A204.1 (cell line): Measurements from ENCODE around the gene SLC27A5.
"Not testable (repeated sequence)": the region's sequence is repeated elsewhere in the genome, so short reads cannot be mapped to it uniquely, and the experiment has no call there.

Source experiments
- FAIRE-seq: peaks from 2 replicates; lab custom pipeline; 2012; peaks lifted over from hg19 to GRCh38; lab: Jason Lieb, UNC

The SLC27A5 gene

GRCh38 chr19:58522709-58523108 lies 10.9 kb upstream of the SLC27A5 start:
- no peak for FAIRE-seq

- FAIRE-seq, result no peak
Observed at GRCh38 chr19:58521651-58522050, 9.9 kb upstream of the SLC27A5 start.

GRCh38 chr19:58520257-58520599 lies 8.4 kb upstream of the SLC27A5 start:
- no peak for FAIRE-seq

GRCh38 chr19:58519355-58520256 lies 7.8 kb upstream of the SLC27A5 start, which contains the start of gene ZBTB45:
ZBTB45 (minus strand) TSS chr19:58519810; CDS start chr19:58517673, 2,137 bp downstream.
- FAIRE-seq, result peak; percentile 48

GRCh38 chr19:58519087-58519354 lies 7.2 kb upstream of the SLC27A5 start:
- FAIRE-seq, result no peak

GRCh38 chr19:58518256-58519086 lies 6.7 kb upstream of the SLC27A5 start:
- no peak for FAIRE-seq

GRCh38 chr19:58516964-58517833 lies 5.4 kb upstream of the SLC27A5 start:
- no peak for FAIRE-seq

GRCh38 chr19:58516246-58516836 lies 4.5 kb upstream of the SLC27A5 start:
- no peak for FAIRE-seq

- no peak for FAIRE-seq
Observed at GRCh38 chr19:58515259-58515658, 3.5 kb upstream of the SLC27A5 start.

GRCh38 chr19:58514564-58515022 lies 2.8 kb upstream of the SLC27A5 start:
- FAIRE-seq, result no peak

- FAIRE-seq, result no peak
Observed at GRCh38 chr19:58513694-58514563, 2.1 kb upstream of the SLC27A5 start.

GRCh38 chr19:58513213-58513693 lies 1.5 kb upstream of the SLC27A5 start:
- no peak for FAIRE-seq

- FAIRE-seq, result no peak
Observed at GRCh38 chr19:58510084-58510862, 1.5 kb downstream of the SLC27A5 start.

GRCh38 chr19:58509731-58510083 lies 2.1 kb downstream of the SLC27A5 start:
- FAIRE-seq, result no peak

GRCh38 chr19:58507602-58508223 lies 4.1 kb downstream of the SLC27A5 start:
- not testable (repeated sequence) for FAIRE-seq

- FAIRE-seq, result no peak
Observed at GRCh38 chr19:58500242-58500641, 11.6 kb downstream of the SLC27A5 start.

GRCh38 chr19:58499021-58499927 lies 12.5 kb downstream of the SLC27A5 start:
- no peak for FAIRE-seq

GRCh38 chr19:58498316-58499020 lies 13.3 kb downstream of the SLC27A5 start:
- no peak for FAIRE-seq
